Panc1 (cell line): ENCODE measurements around the gene MPRIP. TPM values are rescaled to one million over a fixed set of nuclear protein-coding genes. Genes with fewer than 3 reads are reported as not detected.
A peak's percentile ranks its signal among the peaks of the same experiment; 100 is the strongest.

Experiments
- ATAC-seq: fragments of 200-7000 bp; cut with Tn5 transposase; 2 replicates; pipeline ENCODE4 v1.9.1; 2020; ENCODE audit warnings: mild to moderate bottlenecking, moderate library complexity
- BruUV-seq: library from RNA; stranded (reverse); fragments of 400-500 nt; replicated peaks from 2 replicates; lab custom pipeline; 2021; lab: Mats Ljungman, UMichigan
- CTCF ChIA-PET: fragments of 300-600 bp; sonication (Branson Sonifier 250); formaldehyde crosslinking; loops from one replicate; lab custom pipeline; 2022; ENCODE audit warnings: antibody characterized with exemption; lab: Charles Lee
- POLR2A ChIA-PET: fragments of 300-600 bp; sonication (Branson Sonifier 250); formaldehyde crosslinking; loops from one replicate; lab custom pipeline; 2022; ENCODE audit warnings: antibody characterized with exemption; lab: Charles Lee
- DNase-seq: peaks from one replicate; pipeline ENCODE4 v3.0.0-alpha.2; 2010; ENCODE audit warnings: low read depth, low spot score
- H3K27ac ChIP-seq: 2 replicates; pipeline ENCODE4 v1.5.1; 2011; ENCODE audit warnings: mild to moderate bottlenecking, low read length, inconsistent platforms
- H3K27me3 ChIP-seq: fragments of 200-500 bp; sonication (Bioruptor generic); 2 replicates; pipeline ENCODE4 v1.6.0; 2014; ENCODE audit warnings: low read length, inconsistent platforms; ENCODE audit not compliant: control insufficient read depth, insufficient read depth
- H3K36me3 ChIP-seq: fragments of 200-500 bp; sonication (Bioruptor generic); 2 replicates; pipeline ENCODE4 v1.5.1; 2014; ENCODE audit warnings: inconsistent platforms, mild to moderate bottlenecking, low read length, moderate library complexity; ENCODE audit not compliant: control insufficient read depth, insufficient read depth
- H3K4me1 ChIP-seq: 2 replicates; pipeline ENCODE4 v1.5.1; 2011; ENCODE audit warnings: inconsistent platforms, mild to moderate bottlenecking, low read length, moderate library complexity; ENCODE audit not compliant: control insufficient read depth, insufficient read depth
- H3K4me3 ChIP-seq, 2 experiments: 2 replicates each; pipeline ENCODE4 v1.5.1; 2011 to 2012; ENCODE audit warnings: low read depth in 2 of 2, low read length in 2 of 2, mild to moderate bottlenecking in 2 of 2, inconsistent platforms in 1 of 2, moderate library complexity in 1 of 2
- H3K9me3 ChIP-seq: fragments of 200-500 bp; sonication (Bioruptor generic); 2 replicates; pipeline ENCODE4 v1.5.1; 2014; ENCODE audit warnings: low read depth, mild to moderate bottlenecking, inconsistent platforms, low read length, moderate library complexity; ENCODE audit not compliant: control insufficient read depth, insufficient read depth
- CTCF ChIP-seq: fragments of 450-650 bp; IDR thresholded peaks from 2 replicates; pipeline ENCODE4 v1.5.1; 2017; ENCODE audit warnings: mild to moderate bottlenecking
- POLR2AphosphoS5 ChIP-seq: IDR thresholded peaks from 2 replicates; pipeline ENCODE4 v1.6.1; 2012; ENCODE audit warnings: mild to moderate bottlenecking, low read depth, low read length, moderate library complexity
- REST ChIP-seq, 2 experiments: IDR thresholded peaks; 2 replicates each; pipeline ENCODE4 v1.6.1; 2011 to 2012; ENCODE audit warnings: low read depth in 2 of 2, control low read depth in 1 of 2, low read length in 1 of 2, mild to moderate bottlenecking in 1 of 2, moderate library complexity in 1 of 2; ENCODE audit not compliant: insufficient read depth in 1 of 2
- SIN3A ChIP-seq: IDR thresholded peaks from 2 replicates; pipeline ENCODE4 v1.6.1; 2012; ENCODE audit warnings: low read depth, mild to moderate bottlenecking, low read length, moderate library complexity, borderline replicate concordance; ENCODE audit not compliant: insufficient read depth
- TCF7L2 ChIP-seq: IDR thresholded peaks from 2 replicates; pipeline ENCODE4 v1.6.1; 2011; ENCODE audit warnings: mild to moderate bottlenecking, low read depth, low read length, inconsistent platforms
- in situ Hi-C: cut with HindIII; loops from 2 replicates; pipeline ENCODE4 v1.10.0; 2016; ENCODE audit warnings: low sequenced_read_pairs, low pct_unique_long_range_greater_than_20kb
- intact Hi-C: fragments of 100-400 bp; cut with micrococcal nuclease; formaldehyde crosslinking; loops from one replicate; pipeline ENCODE4 v1.10.0; 2022; ENCODE audit not compliant: unreplicated experiment
- total RNA-seq: library from RNA; stranded (reverse); gene quantifications from one replicate; pipeline ENCODE4 v1.2.1, GENCODE V29; 2021; ENCODE audit not compliant: unreplicated experiment

Gene MPRIP
- total RNA-seq, 1 experiment from 2014 or later: 155 TPM

- no peak for TF ChIP-seq REST (IDR thresholded peaks at IDR 0.05; ENCODE audit: insufficient read depth in 1 of 2, low read depth in 2 of 2, low read length in 1 of 2)
- TF ChIP-seq POLR2AphosphoS5: no peak
- no peak for TF ChIP-seq SIN3A
- TF ChIP-seq CTCF: no peak
- TF ChIP-seq TCF7L2: no peak
- H3K4me1 ChIP-seq: no peaks in the 10 kb centered on the region
- BruUV-seq: no TSS peak
- no peak overlapping the region for H3K4me3 ChIP-seq
- CTCF ChIA-PET: interaction anchor here (0.6 kb wide), 1 partner anchor 514 kb away, joined by 3 read pairs; no protein-coding TSS in a partner anchor
- DNase-seq: no peak
- in situ Hi-C loops (no loop called here), intact Hi-C loops (loop anchor here (10.0 kb wide), 2 partner anchors 145 to 195 kb away; no protein-coding TSS in a partner anchor)
- POLR2A ChIA-PET: no interaction called here
- no peaks in the 10 kb centered on the region for H3K9me3 ChIP-seq
- H3K36me3 ChIP-seq: no peaks in the 10 kb centered on the region
- no peak overlapping the region for H3K27ac ChIP-seq
- no peaks in the 10 kb centered on the region for H3K27me3 ChIP-seq
- no peak for ATAC-seq
These were observed 42.2 kb upstream of the MPRIP start for GRCh38 chr17:16999931-17000625.

- Histone ChIP-seq H3K4me3 (no peak overlapping the region), H3K4me1 (no peaks in the 10 kb centered on the region), H3K27ac (no peak overlapping the region), H3K9me3 (no peaks in the 10 kb centered on the region), H3K27me3 (no peaks in the 10 kb centered on the region), H3K36me3 (no peaks in the 10 kb centered on the region)
- in situ Hi-C loops: no loop called here
- ChIA-PET CTCF (no interaction called here), POLR2A (no interaction called here)
- intact Hi-C loops: loop anchor here (10.0 kb wide), 1 partner anchor 144 kb away; no protein-coding TSS in a partner anchor
- BruUV-seq: no TSS peak
- TF ChIP-seq REST (IDR thresholded peaks at IDR 0.05; ENCODE audit: insufficient read depth in 1 of 2, low read depth in 2 of 2, low read length in 1 of 2) (no peak), TCF7L2 (no peak), POLR2AphosphoS5 (no peak)
- peak; percentile 24 for ATAC-seq
- DNase-seq: no peak
These were observed 41.0 kb upstream of the MPRIP start for GRCh38 chr17:17001076-17001777.
